ENCODE results near the gene RAB3D.

The RAB3D gene

DNA sequence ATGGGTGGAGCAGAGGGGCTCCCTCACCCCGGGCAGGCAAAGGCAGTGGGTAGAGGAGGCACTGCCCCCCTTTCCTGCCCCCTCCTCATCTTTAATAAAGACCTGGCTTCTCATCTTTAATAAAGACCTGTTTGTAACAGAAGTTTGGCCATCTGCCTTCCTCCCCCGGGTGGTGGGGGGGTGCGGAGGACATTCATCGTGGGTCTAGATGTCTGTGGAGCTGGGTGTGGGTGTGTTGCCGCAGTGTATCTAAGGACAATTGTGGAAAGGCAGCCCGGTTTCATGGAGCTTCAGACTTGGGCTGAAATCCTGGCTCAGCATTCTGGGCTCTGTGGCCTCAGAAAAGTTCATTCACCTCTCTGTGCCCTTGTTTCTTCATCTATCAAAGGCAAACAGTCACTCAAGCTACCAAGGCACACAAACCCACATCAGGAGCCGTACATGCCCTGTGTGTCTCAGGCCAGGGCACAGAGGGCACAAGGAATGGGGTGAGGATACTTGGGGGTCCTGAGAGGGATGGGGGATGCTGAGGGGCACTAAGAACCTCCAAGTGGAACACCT lies 26.2 kb upstream of the RAB3D start:
- H3K9ac ChIP-seq (ENCODE audit: insufficient read length, low read depth) = no peak overlapping the region
- H3K27me3 ChIP-seq (ENCODE audit: insufficient read depth, insufficient read length) = no peaks in the 10 kb centered on the region
- peaks cover 18% of the 10 kb centered on the region for H3K36me3 ChIP-seq (ENCODE audit: insufficient read depth, insufficient read length, low read length)
- H3K9me3 ChIP-seq (ENCODE audit: insufficient read depth, low read length) = no peaks in the 10 kb centered on the region
- H3K4me1 ChIP-seq (ENCODE audit: insufficient read depth, insufficient read length) = peaks cover 17% of the 10 kb centered on the region
- no peak for DNase-seq (ENCODE audit: low read depth, low spot score)
- H3K4me3 ChIP-seq (ENCODE audit: insufficient read length, low read depth) = no peak overlapping the region
- TF ChIP-seq ZNF274 (IDR thresholded peaks at IDR 0.05; ENCODE audit: low read depth, low read length) = no peak
- TF ChIP-seq SUZ12 (IDR thresholded peaks at IDR 0.05; ENCODE audit: extremely low read depth, insufficient read depth, insufficient read length) = no peak
- no peak for TF ChIP-seq YY1 (IDR thresholded peaks at IDR 0.05; ENCODE audit: insufficient read depth, insufficient read length)

DNA sequence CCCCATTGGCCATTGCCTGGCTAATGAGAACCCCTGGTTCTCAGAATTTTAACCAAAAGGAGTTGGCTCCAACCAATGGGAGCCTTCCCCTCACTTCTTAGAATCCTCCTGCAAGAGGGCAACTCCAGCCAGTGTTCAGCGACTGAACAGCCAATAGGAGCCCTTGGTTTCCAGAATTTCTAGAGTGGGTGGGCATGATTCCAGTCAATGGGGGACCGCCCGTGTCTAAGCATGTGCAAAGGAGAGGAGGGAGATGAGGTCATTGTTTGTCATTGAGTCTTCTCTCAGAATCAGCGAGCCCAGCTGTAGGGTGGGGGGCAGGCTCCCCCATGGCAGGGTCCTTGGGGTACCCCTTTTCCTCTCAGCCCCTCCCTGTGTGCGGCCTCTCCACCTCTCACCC lies 25.5 kb upstream of the RAB3D start:
- no peak overlapping the region for H3K9ac ChIP-seq (ENCODE audit: insufficient read length, low read depth)
- DNase-seq (ENCODE audit: low read depth, low spot score) = no peak
- H3K4me1 ChIP-seq (ENCODE audit: insufficient read depth, insufficient read length) = peaks cover 17% of the 10 kb centered on the region
- TF ChIP-seq YY1 (IDR thresholded peaks at IDR 0.05; ENCODE audit: insufficient read depth, insufficient read length) (no peak), SUZ12 (IDR thresholded peaks at IDR 0.05; ENCODE audit: extremely low read depth, insufficient read depth, insufficient read length) (no peak), ZNF274 (IDR thresholded peaks at IDR 0.05; ENCODE audit: low read depth, low read length) (no peak)
- no peaks in the 10 kb centered on the region for H3K9me3 ChIP-seq (ENCODE audit: insufficient read depth, low read length)
- peaks cover 18% of the 10 kb centered on the region for H3K36me3 ChIP-seq (ENCODE audit: insufficient read depth, insufficient read length, low read length)
- H3K27me3 ChIP-seq (ENCODE audit: insufficient read depth, insufficient read length) = no peaks in the 10 kb centered on the region
- H3K4me3 ChIP-seq (ENCODE audit: insufficient read length, low read depth) = no peak overlapping the region

DNA sequence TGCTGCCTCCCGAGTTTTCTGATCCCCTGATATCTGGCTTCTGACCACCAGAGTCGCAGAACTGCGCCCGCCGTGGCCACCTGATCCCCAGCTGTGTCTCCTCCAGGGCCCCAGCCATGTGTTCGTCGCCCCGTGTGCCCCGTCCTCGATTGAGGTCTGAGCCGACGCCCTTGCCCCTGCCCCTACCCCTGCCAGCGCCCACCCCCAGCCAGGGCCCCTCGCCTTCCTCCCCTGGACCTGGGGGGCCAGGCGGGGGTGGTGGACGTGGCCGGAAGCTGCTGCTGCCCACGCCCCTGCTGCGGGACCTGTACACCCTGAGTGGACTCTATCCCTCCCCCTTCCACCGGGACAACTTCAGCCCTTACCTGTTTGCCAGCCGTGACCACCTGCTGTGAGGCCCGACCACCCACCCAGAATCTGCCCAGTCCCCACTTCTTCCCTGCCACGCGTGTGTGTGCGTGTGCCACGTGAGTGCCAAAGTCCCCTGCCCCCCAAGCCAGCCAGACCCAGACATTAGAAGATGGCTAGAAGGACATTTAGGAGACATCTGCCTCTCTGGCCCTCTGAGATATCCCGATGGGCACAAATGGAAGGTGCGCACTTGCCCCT lies 24.9 kb upstream of the RAB3D start:
- Histone ChIP-seq H3K9ac (ENCODE audit: insufficient read length, low read depth) (no peak overlapping the region), H3K4me1 (ENCODE audit: insufficient read depth, insufficient read length) (peaks cover 17% of the 10 kb centered on the region), H3K27me3 (ENCODE audit: insufficient read depth, insufficient read length) (no peaks in the 10 kb centered on the region), H3K4me3 (ENCODE audit: insufficient read length, low read depth) (no peak overlapping the region), H3K36me3 (ENCODE audit: insufficient read depth, insufficient read length, low read length) (peaks cover 22% of the 10 kb centered on the region), H3K9me3 (ENCODE audit: insufficient read depth, low read length) (no peaks in the 10 kb centered on the region)
- TF ChIP-seq YY1 (IDR thresholded peaks at IDR 0.05; ENCODE audit: insufficient read depth, insufficient read length) = no peak
- TF ChIP-seq ZNF274 (IDR thresholded peaks at IDR 0.05; ENCODE audit: low read depth, low read length) = no peak
- TF ChIP-seq SUZ12 (IDR thresholded peaks at IDR 0.05; ENCODE audit: extremely low read depth, insufficient read depth, insufficient read length) = no peak
- no peak for DNase-seq (ENCODE audit: low read depth, low spot score)

DNA sequence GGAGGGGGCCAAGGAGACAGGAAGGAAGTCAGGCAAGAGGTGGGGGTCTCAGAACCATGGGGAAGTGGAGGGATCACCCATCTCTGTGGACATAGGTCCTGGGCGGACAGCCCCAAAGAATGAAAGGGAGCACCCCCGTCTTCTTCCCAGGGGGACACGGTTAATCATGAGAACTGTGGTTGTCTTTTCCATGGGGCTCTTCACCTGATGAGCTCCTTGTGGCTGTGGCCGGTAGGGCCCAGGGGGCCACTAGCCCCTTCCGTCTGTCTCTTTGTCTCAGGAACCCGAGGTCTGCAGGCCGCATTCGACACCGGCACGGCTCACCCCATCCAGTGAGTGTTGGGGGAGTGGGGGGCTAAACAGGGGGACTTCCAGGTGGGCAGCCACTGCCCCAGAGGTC lies 24.4 kb upstream of the RAB3D start:
- TF ChIP-seq SUZ12 (IDR thresholded peaks at IDR 0.05; ENCODE audit: extremely low read depth, insufficient read depth, insufficient read length) = no peak
- Histone ChIP-seq H3K4me3 (ENCODE audit: insufficient read length, low read depth) (no peak overlapping the region), H3K4me1 (ENCODE audit: insufficient read depth, insufficient read length) (peaks cover 17% of the 10 kb centered on the region), H3K9ac (ENCODE audit: insufficient read length, low read depth) (no peak overlapping the region), H3K36me3 (ENCODE audit: insufficient read depth, insufficient read length, low read length) (peaks cover 22% of the 10 kb centered on the region), H3K27me3 (ENCODE audit: insufficient read depth, insufficient read length) (no peaks in the 10 kb centered on the region), H3K9me3 (ENCODE audit: insufficient read depth, low read length) (no peaks in the 10 kb centered on the region)
- DNase-seq (ENCODE audit: low read depth, low spot score) = no peak

DNA sequence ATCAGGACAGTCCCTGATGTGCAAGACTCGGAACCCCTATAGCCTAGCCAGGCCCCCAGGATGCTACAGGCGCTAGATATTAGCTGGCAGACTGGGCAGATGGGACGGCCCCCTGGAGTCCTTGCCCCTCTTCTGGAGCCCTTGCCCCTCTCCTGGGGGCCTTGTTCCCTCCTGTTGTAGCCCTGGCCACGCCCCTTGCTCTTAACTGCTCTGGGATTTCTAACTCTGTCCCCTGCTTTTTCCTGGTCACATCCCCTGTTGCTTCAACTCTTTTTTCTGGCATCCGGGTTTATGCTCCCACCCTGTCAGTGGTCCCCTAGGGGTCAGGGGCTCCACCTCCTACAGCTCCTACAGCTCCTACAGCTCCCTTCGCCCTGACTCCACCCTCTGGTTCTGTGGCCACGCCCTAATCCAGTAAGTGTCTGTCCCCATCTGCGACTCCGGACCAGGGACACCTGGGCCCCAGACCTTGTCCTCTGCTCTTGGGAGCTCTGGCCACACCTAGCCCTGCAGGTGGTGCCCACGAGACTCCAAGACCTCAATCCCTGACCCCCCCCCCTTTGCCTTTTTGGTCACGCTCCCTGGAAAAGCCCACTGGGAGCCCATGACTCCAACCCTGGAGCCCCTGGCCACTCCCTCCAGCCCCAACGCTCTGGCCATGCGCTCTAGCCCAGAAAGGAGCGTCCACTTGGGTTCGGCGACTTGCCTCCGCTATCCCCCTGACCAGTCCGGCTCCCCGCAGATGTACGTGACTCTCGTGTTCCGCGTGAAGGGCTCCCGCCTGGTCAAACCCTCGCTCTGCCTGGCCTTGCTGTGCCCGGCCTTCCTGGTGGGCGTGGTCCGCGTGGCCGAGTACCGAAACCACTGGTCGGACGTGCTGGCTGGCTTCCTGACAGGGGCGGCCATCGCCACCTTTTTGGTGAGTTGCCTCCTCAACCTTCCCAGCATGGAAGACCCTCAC lies 22.6 kb upstream of the RAB3D start:
- no peak overlapping the region for H3K4me3 ChIP-seq (ENCODE audit: insufficient read length, low read depth)
- no peaks in the 10 kb centered on the region for H3K9me3 ChIP-seq (ENCODE audit: insufficient read depth, low read length)
- peaks cover 14% of the 10 kb centered on the region for H3K4me1 ChIP-seq (ENCODE audit: insufficient read depth, insufficient read length)
- DNase-seq (ENCODE audit: low read depth, low spot score) = no peak
- TF ChIP-seq YY1 (IDR thresholded peaks at IDR 0.05; ENCODE audit: insufficient read depth, insufficient read length) (no peak), SUZ12 (IDR thresholded peaks at IDR 0.05; ENCODE audit: extremely low read depth, insufficient read depth, insufficient read length) (no peak), ZNF274 (IDR thresholded peaks at IDR 0.05; ENCODE audit: low read depth, low read length) (no peak)
- H3K36me3 ChIP-seq (ENCODE audit: insufficient read depth, insufficient read length, low read length) = peaks cover 18% of the 10 kb centered on the region
- no peak overlapping the region for H3K9ac ChIP-seq (ENCODE audit: insufficient read length, low read depth)
- no peaks in the 10 kb centered on the region for H3K27me3 ChIP-seq (ENCODE audit: insufficient read depth, insufficient read length)

DNA sequence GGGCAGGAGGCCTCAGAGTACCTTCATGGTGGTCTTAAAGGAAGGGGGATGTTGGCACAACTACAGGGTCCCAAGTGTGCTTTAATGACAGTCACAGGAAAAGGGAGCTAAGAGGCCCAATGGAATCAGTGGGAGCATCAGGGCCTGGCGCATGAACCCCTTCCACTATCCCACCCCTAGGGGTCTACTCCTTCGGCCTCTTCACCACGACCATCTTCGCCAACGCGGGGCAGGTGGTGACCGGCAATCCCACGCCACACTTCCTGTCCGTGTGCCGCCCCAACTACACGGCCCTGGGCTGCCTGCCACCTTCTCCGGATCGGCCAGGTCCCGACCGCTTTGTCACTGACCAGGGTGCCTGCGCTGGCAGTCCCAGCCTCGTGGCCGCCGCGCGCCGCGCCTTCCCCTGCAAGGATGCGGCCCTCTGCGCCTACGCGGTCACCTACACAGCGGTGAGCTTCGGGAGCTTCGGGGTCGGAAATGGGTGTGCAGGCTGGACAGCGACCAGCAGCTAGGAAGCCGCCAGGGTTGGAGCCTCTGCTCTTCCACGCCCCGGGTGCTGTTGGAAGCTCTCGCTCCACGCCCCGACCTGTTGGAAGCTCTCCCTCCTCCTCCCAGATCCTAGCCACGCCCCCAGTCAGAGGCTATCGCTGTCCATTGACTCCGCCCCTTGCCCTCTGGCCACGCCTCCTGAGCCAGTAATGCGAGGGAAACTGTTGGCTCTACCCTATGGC lies 21.7 kb upstream of the RAB3D start:
- Histone ChIP-seq H3K4me3 (ENCODE audit: insufficient read length, low read depth) (no peak overlapping the region), H3K4me1 (ENCODE audit: insufficient read depth, insufficient read length) (peaks cover 18% of the 10 kb centered on the region), H3K36me3 (ENCODE audit: insufficient read depth, insufficient read length, low read length) (peaks cover 18% of the 10 kb centered on the region), H3K9ac (ENCODE audit: insufficient read length, low read depth) (no peak overlapping the region), H3K27me3 (ENCODE audit: insufficient read depth, insufficient read length) (peaks cover 4% of the 10 kb centered on the region), H3K9me3 (ENCODE audit: insufficient read depth, low read length) (no peaks in the 10 kb centered on the region)
- TF ChIP-seq SUZ12 (IDR thresholded peaks at IDR 0.05; ENCODE audit: extremely low read depth, insufficient read depth, insufficient read length) = no peak
- no peak for TF ChIP-seq YY1 (IDR thresholded peaks at IDR 0.05; ENCODE audit: insufficient read depth, insufficient read length)
- TF ChIP-seq ZNF274 (IDR thresholded peaks at IDR 0.05; ENCODE audit: low read depth, low read length) = no peak
- DNase-seq (ENCODE audit: low read depth, low spot score) = no peak

All from NT2/D1 (cell line).